Activated B cell treated with CpG ODN at 0.5 μM for 24 hours (primary cell): ENCODE results near the gene NBEAL2. TPM values are rescaled to one million over a fixed set of nuclear protein-coding genes. Genes with fewer than 3 reads are reported as not detected.
A peak's percentile ranks its signal among the peaks of the same experiment; 100 is the strongest.

Experiments used
- ATAC-seq: fragments of 200-7000 bp; cut with Tn5 transposase; one replicate; pipeline ENCODE4 v1.10.0; 2021; ENCODE audit warnings: low read depth, mild to moderate bottlenecking, moderate library complexity
- CTCF ChIA-PET: fragments of 350-600 bp; sonication (Branson Sonifier 250); formaldehyde crosslinking; loops from one replicate; lab custom pipeline; 2021; ENCODE audit warnings: antibody characterized with exemption; lab: Charles Lee
- POLR2A ChIA-PET: fragments of 350-600 bp; sonication (Branson Sonifier 250); formaldehyde crosslinking; loops from one replicate; lab custom pipeline; 2021; ENCODE audit warnings: antibody characterized with exemption; lab: Charles Lee
- DNase-seq: peaks from one replicate; pipeline ENCODE4 v3.0.0; 2022
- H3K27ac Mint-ChIP-seq: one replicate; pipeline ENCODE4 v1.8.0; 2020; ENCODE audit warnings: mixed read lengths
- H3K27me3 Mint-ChIP-seq: one replicate; pipeline ENCODE4 v1.8.0; 2021; ENCODE audit warnings: mixed read lengths
- H3K36me3 Mint-ChIP-seq: one replicate; pipeline ENCODE4 v1.8.0; 2021; ENCODE audit warnings: low read depth, mixed read lengths
- H3K4me1 Mint-ChIP-seq: one replicate; pipeline ENCODE4 v1.8.0; 2021; ENCODE audit warnings: mixed read lengths
- H3K4me3 Mint-ChIP-seq: one replicate; pipeline ENCODE4 v1.8.0; 2020; ENCODE audit warnings: mild to moderate bottlenecking, mixed read lengths
- H3K9me3 Mint-ChIP-seq: one replicate; pipeline ENCODE4 v1.8.0; 2020; ENCODE audit warnings: mixed read lengths
- intact Hi-C: fragments of 100-400 bp; cut with micrococcal nuclease; formaldehyde crosslinking; loops from one replicate; pipeline ENCODE4 v1.15.1; 2024
- total RNA-seq: library from RNA; stranded (reverse); gene quantifications from 2 replicates; pipeline ENCODE4 v1.2.3, GENCODE V29; 2022
- TF ChIP-seq, protein P1 (sequence below): fragments of 200-600 bp; IDR thresholded peaks from one replicate; pipeline ENCODE4 v1.8.0; 2022; ENCODE audit warnings: antibody characterized with exemption, mild to moderate bottlenecking

Gene NBEAL2
- total RNA-seq, 1 donor from 2014 or later = 98.6 TPM

DNA sequence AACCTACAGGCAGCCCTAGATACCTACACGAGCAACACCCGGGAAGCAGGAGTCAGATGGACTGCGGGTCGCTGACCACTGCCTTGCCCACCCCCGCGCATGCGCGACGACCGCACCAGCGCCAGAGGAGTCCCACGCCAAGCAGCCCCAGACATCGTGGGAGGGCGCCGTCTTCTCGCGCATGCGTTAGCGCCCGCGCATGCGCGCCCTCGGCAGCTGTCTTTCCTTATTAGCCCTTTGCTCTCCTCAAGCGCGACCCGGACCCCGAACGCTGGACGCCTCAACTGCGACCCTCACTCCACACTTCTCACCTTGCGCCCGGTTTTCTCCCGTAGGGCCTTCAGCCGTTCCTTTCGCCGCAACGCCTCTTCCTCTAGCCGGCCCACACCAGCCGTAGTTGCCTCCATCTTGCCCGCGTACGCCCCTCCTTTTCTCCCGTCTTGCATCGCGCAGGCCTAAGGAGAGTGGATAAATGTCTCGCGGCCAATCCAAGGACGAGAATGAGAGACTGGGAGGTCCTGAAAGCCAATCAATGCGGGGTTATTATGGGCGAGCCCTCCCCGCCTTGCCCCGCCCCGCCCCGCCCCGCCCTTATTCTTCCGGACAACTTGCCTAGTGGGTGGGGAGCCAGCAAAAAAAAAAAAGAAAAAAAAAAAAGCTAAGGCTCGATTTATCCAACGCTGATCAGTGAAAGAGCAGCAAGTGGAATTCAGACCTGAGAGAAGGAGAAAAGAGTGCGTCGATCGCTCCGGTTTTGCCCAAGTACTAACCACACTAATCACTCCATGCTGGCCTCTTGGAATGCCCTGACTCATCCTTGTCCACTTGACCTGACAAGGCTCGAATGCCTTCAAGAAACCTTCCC lies 2.9 kb upstream of the NBEAL2 start, which contains the start of gene CCDC12:
Gene CCDC12, minus strand, starts transcription at position 420 of the 865 bp plus-strand sequence. Its CDS starts 13 bp downstream, at position 407.
- ATAC-seq (peak; percentile 77), DNase-seq (peak; percentile 83)
- no peaks in the 10 kb centered on the region for H3K9me3 Mint-ChIP-seq
- peak within 1 kb of the TSS; percentile 97 for H3K4me3 Mint-ChIP-seq
- H3K36me3 Mint-ChIP-seq = peaks cover 18% of the 10 kb centered on the region
- ChIA-PET CTCF (interaction anchor here (0.7 to 1.3 kb wide), 3 partner anchors 10 to 52 kb away, joined by 3 to 5 read pairs (median 3); no protein-coding TSS in a partner anchor), POLR2A (interaction anchor here (0.6 to 8.3 kb wide), 17 partner anchors 8 to 1934 kb away, joined by 3 to 189 read pairs (median 5); no protein-coding TSS in a partner anchor)
- no peaks in the 10 kb centered on the region for H3K27me3 Mint-ChIP-seq
- intact Hi-C loops = loop anchor here (1.0 to 10.0 kb wide), 5 partner anchors 186 to 538 kb away; partner anchors contain the start of genes ELP6, KIF9, KLHL18 and PTPN23
- TF ChIP-seq, protein P1, sequence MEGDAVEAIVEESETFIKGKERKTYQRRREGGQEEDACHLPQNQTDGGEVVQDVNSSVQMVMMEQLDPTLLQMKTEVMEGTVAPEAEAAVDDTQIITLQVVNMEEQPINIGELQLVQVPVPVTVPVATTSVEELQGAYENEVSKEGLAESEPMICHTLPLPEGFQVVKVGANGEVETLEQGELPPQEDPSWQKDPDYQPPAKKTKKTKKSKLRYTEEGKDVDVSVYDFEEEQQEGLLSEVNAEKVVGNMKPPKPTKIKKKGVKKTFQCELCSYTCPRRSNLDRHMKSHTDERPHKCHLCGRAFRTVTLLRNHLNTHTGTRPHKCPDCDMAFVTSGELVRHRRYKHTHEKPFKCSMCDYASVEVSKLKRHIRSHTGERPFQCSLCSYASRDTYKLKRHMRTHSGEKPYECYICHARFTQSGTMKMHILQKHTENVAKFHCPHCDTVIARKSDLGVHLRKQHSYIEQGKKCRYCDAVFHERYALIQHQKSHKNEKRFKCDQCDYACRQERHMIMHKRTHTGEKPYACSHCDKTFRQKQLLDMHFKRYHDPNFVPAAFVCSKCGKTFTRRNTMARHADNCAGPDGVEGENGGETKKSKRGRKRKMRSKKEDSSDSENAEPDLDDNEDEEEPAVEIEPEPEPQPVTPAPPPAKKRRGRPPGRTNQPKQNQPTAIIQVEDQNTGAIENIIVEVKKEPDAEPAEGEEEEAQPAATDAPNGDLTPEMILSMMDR = no peak
- H3K27ac Mint-ChIP-seq = peak within 1 kb of the TSS; percentile 97
- peaks cover 76% of the 10 kb centered on the region for H3K4me1 Mint-ChIP-seq

DNA sequence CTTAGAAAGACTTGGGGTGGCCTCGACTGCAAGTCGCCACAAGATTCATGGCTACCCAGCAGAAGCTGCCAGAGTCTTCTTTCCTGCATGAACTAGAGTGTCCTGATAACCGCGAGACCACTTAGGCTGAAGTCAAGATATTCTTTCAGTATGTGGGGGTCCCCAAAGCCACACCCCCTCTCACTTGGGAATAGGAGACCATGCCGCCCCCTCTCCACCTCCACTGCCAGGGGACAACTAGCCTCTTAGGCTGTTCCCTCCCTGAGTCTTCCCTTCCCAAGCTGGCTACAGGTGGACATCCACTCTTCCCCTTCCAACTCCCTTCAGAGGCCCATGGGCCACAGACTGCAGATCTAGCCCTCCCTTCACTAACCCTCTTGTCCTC lies 1.7 kb upstream of the NBEAL2 start:
- no peak for DNase-seq
- TF ChIP-seq, protein P1 = no peak
- POLR2A ChIA-PET = interaction anchor here (0.6 to 8.3 kb wide), 6 partner anchors 10 to 48 kb away, joined by 3 to 189 read pairs (median 22); no protein-coding TSS in a partner anchor
- H3K9me3 Mint-ChIP-seq = no peaks in the 10 kb centered on the region
- peak overlapping the region; percentile 97 for H3K27ac Mint-ChIP-seq
- H3K4me3 Mint-ChIP-seq = peak overlapping the region; percentile 97
- CTCF ChIA-PET = interaction anchor here (1.3 kb wide), 1 partner anchor 68 kb away, joined by 4 read pairs; no protein-coding TSS in a partner anchor
- no peak for ATAC-seq
- no peaks in the 10 kb centered on the region for H3K27me3 Mint-ChIP-seq
- H3K4me1 Mint-ChIP-seq = peaks cover 71% of the 10 kb centered on the region
- H3K36me3 Mint-ChIP-seq = peaks cover 16% of the 10 kb centered on the region
- intact Hi-C loops = loop anchor here (5.0 to 10.0 kb wide), 4 partner anchors 184 to 537 kb away; partner anchors contain the start of genes ELP6, PTPN23 and SETD2

DNA sequence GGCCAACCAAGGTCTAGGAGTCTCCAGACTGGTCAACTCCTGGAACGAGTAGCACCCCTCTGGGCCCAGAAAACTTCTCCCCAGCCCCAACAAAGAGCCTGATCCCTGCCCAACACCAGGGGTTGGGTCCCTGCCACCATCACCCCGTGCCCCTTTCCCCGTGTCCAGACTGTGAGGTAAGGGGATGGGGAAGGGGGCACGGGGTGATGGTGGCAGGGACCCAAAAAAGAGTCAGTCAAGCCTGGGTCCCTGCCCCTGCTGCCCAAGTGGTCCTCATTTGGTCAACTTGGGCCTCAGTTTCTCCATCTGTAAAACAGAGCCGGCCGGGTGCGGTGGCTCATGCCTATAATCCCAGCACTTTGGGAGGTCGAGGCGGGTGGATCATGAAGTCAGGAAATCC lies 1.1 kb upstream of the NBEAL2 start:
- Mint-ChIP-seq H3K27me3 (no peaks in the 10 kb centered on the region), H3K27ac (peak overlapping the region; percentile 97), H3K4me1 (peaks cover 69% of the 10 kb centered on the region), H3K36me3 (peaks cover 15% of the 10 kb centered on the region), H3K9me3 (no peaks in the 10 kb centered on the region), H3K4me3 (peak overlapping the region; percentile 97)
- TF ChIP-seq, protein P1 = no peak
- no peak for ATAC-seq
- ChIA-PET POLR2A (interaction anchor here (0.7 to 8.3 kb wide), 5 partner anchors 10 to 1264 kb away, joined by 3 to 189 read pairs (median 12); no protein-coding TSS in a partner anchor), CTCF (interaction anchor here (0.7 to 1.3 kb wide), 2 partner anchors 52 to 69 kb away, joined by 4 read pairs; no protein-coding TSS in a partner anchor)
- no peak for DNase-seq
- intact Hi-C loops = loop anchor here (5.0 to 10.0 kb wide), 4 partner anchors 184 to 536 kb away; partner anchors contain the start of genes ELP6, PTPN23 and SETD2

DNA sequence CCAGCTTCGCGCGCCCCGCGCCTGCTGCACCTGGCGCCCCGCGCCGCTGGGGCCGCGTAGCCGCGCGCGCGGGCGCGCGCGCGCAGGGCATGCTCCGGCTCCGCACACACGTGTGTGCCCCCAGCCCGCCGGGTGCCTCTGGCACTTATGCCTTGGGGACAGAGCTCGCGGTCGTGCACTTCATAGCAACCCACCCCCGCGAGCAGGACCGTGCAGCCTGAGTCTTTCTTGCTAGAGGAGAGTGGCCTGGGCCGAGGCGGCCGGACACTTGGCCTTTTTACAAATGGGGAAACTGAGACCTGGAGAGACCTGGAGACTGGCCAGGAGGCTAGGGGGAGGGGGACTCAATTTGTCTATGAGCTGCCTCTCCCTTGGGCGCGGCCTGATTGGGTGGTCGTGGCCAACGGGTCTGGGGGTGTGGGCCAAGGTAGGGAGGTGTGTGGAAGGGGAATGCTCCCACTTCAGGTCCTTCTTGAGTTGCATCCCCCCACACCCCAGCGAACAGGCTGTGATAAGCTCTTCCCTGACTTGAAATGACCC lies 562 bp downstream of the NBEAL2 start:
- no peaks in the 10 kb centered on the region for H3K9me3 Mint-ChIP-seq
- H3K27ac Mint-ChIP-seq = peak overlapping the region; percentile 50
- DNase-seq = no peak
- ChIA-PET POLR2A (interaction anchor here (1.0 to 8.3 kb wide), 13 partner anchors 8 to 401 kb away, joined by 3 to 189 read pairs (median 5); partner anchors contain the start of gene PTPN23), CTCF (interaction anchor here (1.2 to 1.5 kb wide), 2 partner anchors 57 to 113 kb away, joined by 3 to 6 read pairs; no protein-coding TSS in a partner anchor)
- intact Hi-C loops = loop anchor here (1.0 to 10.0 kb wide), 8 partner anchors 7 to 535 kb away; partner anchors contain the start of genes ELP6, PTPN23 and SETD2
- ATAC-seq = peak; percentile 2
- H3K4me3 Mint-ChIP-seq = peak overlapping the region; percentile 84
- TF ChIP-seq, protein P1 = no peak
- peaks cover 67% of the 10 kb centered on the region for H3K4me1 Mint-ChIP-seq
- no peaks in the 10 kb centered on the region for H3K27me3 Mint-ChIP-seq
- peaks cover 12% of the 10 kb centered on the region for H3K36me3 Mint-ChIP-seq
